Astrocyte (in vitro differentiated cells and primary cell): Measurements from ENCODE around the gene TBX4.

Experiments
- CTCF ChIP-seq: IDR thresholded peaks from 2 replicates; pipeline ENCODE4 v1.5.1; 2011; ENCODE audit warnings: low read depth, mild to moderate bottlenecking, inconsistent platforms, low read length, moderate library complexity; ENCODE audit not compliant: insufficient read depth
- EZH2 ChIP-seq: IDR thresholded peaks from 2 replicates; pipeline ENCODE4 v1.6.1; 2012; ENCODE audit warnings: mild to moderate bottlenecking, low read length, inconsistent platforms; ENCODE audit not compliant: insufficient read depth

GRCh38 chr17:61461586-61461966 is 9.4 kb downstream of the TBX4 start:
- TF ChIP-seq CTCF (no peak), EZH2 (no peak)
